Measurements from ENCODE around the gene ZNF764. TPM values are rescaled to one million over a fixed set of nuclear protein-coding genes. Genes with fewer than 3 reads are reported as not detected.

ZNF764 gene
- total and polyA plus RNA-seq, 9 of the 15 experiments (the other 6 are each of a cell fraction or from before 2014, with no cell fraction given) = 0.69 to 10.1 (median 4.1) TPM

- TF ChIP-seq JUND (IDR thresholded peaks at IDR 0.05; ENCODE audit: borderline replicate concordance, low read depth, low read length) (no peak), JUND (tag; IDR thresholded peaks at IDR 0.05; ENCODE audit: borderline replicate concordance, low read depth, low read length) (no peak), ZNF146 (CRISPR knock-in tag; IDR thresholded peaks at IDR 0.05; ENCODE audit: unreplicated experiment) (no peak), CHCHD3 (CRISPR knock-in tag; IDR thresholded peaks at IDR 0.05) (no peak), ZNF398 (CRISPR knock-in tag; IDR thresholded peaks at IDR 0.05) (no peak), RBM39 (optimal IDR thresholded peaks at IDR 0.05; ENCODE audit: low read depth, low read length) (no peak), CSDE1 (IDR thresholded peaks at IDR 0.05) (no peak), HOMEZ (CRISPR knock-in tag; IDR thresholded peaks at IDR 0.05) (0 out of 2 replicates have a peak, but pooled peaks have one; percentile 46), PKNOX1 (IDR thresholded peaks at IDR 0.05) (no peak), ATF6 (CRISPR knock-in tag; IDR thresholded peaks at IDR 0.05) (no peak), GTF2A2 (tag; IDR thresholded peaks at IDR 0.05) (no peak), ZNF644 (tag; IDR thresholded peaks at IDR 0.05; ENCODE audit: low read depth) (no peak), RBM14 (IDR thresholded peaks at IDR 0.05; ENCODE audit: borderline replicate concordance, insufficient read depth, low read depth, low read length) (no peak), HMGXB4 (CRISPR knock-in tag; IDR thresholded peaks at IDR 0.05) (no peak), LCOR (CRISPR knock-in tag; IDR thresholded peaks at IDR 0.05) (no peak), NR1H2 (CRISPR knock-in tag; IDR thresholded peaks at IDR 0.05) (no peak), SNIP1 (IDR thresholded peaks at IDR 0.05; ENCODE audit: low read depth) (no peak), FOXA3 (CRISPR knock-in tag; conservative IDR thresholded peaks at IDR 0.05 in 1 of 2, IDR thresholded peaks at IDR 0.05 in 1 of 2) (no peak), CBX5 (IDR thresholded peaks at IDR 0.05; ENCODE audit: borderline replicate concordance, low read depth) (no peak), POLR2AphosphoS2 (IDR thresholded peaks at IDR 0.05; ENCODE audit: low read length) (no peak), RCOR1 (IDR thresholded peaks at IDR 0.05; ENCODE audit: borderline replicate concordance in 1 of 2, low read depth in 2 of 2, low read length in 2 of 2) (no peak)
These were observed 30.5 kb downstream of the ZNF764 start (continued) for GRCh38 chr16:30527635-30528178.

All from K562 (cell line).